SK-N-MC (cell line): Measurements from ENCODE around the gene SULT2B1.

Experiments
- EZH2 ChIP-seq: fragments of 200-600 bp; sonication (generic); IDR thresholded peaks from one replicate; pipeline ENCODE4 v1.6.1; 2017; ENCODE audit warnings: antibody characterized with exemption
- POLR2AphosphoS5 ChIP-seq: IDR thresholded peaks from 2 replicates; pipeline ENCODE4 v1.6.1; 2012; ENCODE audit warnings: mild to moderate bottlenecking, low read depth, low read length, borderline replicate concordance

DNA sequence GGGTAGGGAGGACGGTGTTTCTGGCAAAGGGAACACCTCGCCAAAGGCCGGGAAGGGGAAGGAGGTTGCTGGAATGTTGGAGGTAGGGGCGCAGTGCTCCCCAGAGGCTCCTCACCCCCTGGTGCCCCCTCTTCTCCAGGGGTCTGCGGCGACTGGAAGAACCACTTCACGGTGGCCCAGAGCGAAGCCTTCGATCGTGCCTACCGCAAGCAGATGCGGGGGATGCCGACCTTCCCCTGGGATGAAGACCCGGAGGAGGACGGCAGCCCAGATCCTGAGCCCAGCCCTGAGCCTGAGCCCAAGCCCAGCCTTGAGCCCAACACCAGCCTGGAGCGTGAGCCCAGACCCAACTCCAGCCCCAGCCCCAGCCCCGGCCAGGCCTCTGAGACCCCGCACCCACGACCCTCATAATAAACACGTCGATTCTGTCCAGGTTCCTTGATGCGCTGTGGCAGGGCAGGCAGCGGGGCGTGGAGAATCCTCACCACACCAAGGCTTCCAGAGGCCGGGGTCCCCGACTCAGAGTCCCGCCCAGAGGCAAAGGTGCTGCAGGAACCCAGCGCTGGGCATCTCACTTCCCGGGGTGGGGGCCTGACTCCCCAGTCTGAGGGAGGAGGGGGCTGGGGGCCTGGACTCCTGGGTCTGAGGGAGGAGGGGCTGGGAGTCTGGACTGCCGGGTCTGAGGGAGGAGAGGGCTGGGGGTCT lies 47.2 kb downstream of the SULT2B1 start:
- TF ChIP-seq EZH2: no peak
- TF ChIP-seq POLR2AphosphoS5: no peak
